ENCODE measurements around the gene DOCK2.

DNA sequence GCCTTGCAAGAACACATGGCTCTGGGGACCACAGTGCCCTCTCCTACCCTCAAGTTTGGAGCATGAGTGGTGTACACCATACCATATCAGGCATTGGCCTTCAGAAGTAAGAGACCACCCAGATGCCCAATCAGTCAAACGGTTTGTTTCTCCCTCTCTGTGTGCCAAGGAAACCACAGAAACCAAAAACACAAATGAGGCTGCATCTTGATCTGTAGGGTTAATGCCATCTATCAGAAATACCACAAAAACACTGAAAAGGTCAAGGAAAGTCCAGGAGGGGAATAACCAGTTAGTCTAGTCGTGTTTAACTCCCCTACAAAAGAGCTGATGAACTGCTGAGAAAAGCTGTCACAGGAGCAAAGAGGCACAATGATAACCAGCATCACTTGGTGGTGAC, 264.8 kb downstream of the DOCK2 start:
- TF ChIP-seq ZNF717 (CRISPR knock-in tag; IDR thresholded peaks at IDR 0.05) (no peak), MXI1 (IDR thresholded peaks at IDR 0.05; ENCODE audit: low read depth, low read length) (no peak), NR2F6 (CRISPR knock-in tag; IDR thresholded peaks at IDR 0.05) (no peak)

All from K562 (cell line).